GOT3 (cell line): ENCODE results near the gene ERC2.

Experiments
- DNase-seq: peaks from one replicate; lab custom pipeline; 2025; ENCODE audit warnings: mixed read lengths; lab: John Stamatoyannopoulos, UW

ERC2 gene

DNA sequence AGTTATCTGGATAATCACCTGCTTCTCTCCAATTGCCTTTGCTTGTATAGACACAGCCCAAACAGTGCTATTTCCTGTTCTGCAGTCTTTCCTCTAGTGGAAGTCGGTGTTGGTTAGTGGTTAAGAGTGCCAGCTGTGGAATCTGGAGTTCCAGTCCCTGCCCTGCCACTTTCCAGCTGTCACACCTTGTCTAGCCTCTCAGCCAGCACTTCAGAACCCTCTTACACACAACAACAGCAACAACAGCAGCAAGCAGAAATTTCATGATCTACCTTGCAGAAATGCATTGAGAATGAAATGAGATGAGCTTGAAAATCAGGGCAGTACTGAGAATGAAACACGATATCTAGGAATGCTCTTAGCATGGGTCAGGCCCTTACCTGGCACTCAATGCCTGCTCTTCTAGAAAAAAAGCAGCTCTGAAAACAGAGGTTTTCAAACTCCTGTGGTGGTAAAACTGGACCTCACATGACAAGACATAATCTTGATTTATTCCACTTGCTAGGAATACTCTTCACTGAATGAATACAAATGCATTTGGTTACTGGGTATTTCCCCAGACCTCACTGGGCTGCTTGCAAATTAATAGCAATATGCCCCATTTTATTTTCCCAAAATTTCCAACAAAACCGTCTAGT is 977.9 kb downstream of the ERC2 start:
- DNase-seq = no peak

GRCh38 chr3:55489798-55490132 is 978.5 kb downstream of the ERC2 start:
- no peak for DNase-seq

DNA sequence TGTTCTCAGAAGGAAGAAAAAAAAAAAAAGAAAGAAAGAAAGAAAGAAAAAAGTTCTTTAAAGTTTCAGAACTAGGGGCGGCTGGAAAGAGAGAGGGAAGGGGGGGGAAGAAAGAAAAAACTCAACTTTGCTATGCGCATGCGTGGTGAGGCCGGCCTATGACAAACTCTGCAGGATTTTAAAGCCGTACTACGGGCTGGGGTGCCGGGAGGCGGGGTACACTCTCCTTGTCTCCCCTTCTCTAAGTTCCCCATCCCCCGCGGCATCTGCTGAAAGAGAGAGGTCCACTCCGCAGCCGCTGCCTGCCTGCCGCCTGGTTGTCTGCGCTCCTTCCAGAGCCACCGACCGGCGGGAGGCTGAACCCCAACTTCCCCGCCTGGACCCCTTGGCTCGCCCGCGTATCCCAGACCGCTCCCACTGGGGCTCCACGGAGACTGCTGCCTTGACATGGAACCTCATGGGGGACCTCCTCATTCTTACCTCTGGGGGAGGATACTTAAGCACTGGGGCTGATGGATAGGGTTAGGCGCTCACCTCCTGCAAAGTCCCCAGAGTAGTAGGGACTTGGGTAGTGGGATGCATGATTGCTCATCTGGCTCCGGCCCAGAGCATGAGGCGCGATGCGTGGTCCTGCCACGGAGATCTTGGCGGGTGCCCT is 979.7 kb downstream of the ERC2 start:
- peak; percentile 12 for DNase-seq

- no peak for DNase-seq
Observed at GRCh38 chr3:55487381-55488241, 980.7 kb downstream of the ERC2 start.

DNA sequence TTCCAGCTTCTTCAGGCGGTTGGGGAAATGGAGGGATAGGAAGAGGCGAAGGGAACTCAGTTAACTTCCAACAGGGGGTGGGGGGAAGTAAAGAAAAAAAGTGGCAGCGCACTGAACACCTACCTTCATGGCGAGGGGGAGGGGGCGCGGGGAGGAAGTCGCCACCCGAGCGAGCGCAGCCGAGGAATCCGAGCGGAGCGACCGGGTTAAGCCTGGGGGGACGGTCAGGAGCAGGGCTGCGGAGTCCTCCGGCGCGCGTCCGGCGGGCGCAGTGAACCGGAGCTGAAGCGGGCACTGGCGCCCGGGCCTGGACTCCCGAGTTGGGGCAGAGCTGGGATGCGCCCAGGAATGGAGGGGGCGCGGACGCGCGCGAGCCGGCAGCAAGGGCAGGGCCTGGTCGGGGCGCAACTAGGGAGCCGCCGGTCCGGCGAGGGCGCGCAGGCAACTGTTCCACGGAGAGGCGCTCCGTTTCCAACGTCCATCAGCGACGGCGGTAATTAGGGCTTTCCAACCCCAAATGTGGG is 981.3 kb downstream of the ERC2 start, which contains the start of gene WNT5A:
Gene WNT5A, minus strand, starts transcription at position 450 of the 524 bp plus-strand sequence. Its CDS starts 321 bp downstream, at position 129.
- DNase-seq = no peak

DNA sequence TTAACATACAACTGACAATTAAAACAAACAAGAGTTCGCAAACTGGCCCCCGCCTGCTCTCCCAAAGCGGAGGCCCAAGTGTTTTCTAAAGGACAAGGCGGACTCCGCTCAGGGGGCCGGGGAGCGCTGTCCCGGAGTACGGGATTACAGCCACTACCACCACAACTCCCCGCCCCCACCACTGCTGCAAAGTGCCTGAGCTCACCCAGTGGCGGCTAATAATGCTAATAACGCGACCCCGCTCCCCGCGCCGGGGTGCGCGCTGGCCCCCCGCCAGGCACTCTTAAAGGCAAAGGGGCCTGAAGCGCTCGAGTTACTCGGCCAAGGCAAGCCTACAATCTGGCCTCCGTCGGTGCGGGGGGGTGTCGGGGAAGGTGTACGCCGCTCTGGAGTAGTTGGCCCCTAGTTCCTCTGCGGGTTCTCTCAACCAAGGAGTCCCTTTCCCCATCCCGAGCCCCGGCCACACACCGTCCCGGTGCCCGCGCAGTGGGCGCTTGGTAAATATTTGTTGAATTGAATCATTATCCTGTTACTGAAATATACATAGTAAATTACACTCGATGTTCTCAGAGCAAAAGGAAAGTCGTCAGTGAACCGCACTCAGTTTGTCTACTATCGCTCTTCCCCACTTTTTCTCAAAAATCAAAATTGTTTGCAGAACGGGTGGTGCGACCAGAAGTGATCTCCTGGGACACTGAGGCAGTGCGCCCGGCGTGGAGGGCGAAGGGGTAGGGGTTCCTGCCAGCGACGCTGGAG is 982.0 kb downstream of the ERC2 start:
- no peak for DNase-seq

DNA sequence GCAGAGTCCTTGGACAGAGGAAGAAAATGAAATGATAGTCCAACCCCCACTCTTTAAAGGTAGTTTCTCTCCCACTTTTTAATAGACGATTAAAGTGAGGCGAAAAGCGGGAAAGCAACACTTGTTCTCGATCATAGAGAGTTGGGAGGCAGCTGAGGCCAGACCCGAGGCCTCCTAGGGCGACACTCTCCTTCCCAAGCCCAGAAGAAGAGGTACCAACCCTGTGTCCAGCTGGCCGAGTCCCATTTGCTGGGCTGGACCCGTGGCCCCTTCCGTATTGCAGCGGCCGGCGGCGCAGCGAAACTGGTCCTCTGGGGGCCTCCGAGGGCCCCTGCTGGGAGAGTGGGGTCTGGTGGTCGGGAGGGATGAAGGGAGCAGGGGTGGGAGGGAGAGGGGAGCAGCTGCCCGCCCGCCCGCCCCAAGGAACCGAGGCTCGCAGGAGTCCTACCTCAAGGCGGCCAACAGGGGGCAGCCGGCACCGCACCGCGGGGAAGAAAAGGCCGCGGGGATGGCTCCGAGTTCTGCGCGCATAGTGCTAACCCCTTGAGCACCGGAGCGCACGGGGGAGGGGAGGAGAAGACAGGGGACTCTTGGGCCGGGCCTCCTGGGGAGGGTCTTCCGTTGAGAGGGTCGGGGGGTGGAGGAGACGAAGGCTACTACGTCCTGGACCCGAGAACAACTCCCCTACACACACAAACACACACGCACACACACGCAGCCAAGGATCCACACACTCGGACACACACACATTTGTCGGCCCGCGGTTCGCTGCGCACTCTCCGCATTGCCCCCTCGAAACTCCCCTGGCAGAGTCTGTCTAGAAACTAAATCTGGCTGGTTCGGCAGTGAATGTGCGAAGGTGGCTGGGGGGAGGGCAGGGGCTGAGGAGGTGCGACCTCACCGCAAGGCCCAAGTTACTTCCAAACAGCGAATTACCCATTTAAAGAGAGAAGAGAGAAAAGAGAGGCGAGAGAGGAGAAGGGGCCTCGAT is 983.2 kb downstream of the ERC2 start:
- peak; percentile 29 for DNase-seq

DNA sequence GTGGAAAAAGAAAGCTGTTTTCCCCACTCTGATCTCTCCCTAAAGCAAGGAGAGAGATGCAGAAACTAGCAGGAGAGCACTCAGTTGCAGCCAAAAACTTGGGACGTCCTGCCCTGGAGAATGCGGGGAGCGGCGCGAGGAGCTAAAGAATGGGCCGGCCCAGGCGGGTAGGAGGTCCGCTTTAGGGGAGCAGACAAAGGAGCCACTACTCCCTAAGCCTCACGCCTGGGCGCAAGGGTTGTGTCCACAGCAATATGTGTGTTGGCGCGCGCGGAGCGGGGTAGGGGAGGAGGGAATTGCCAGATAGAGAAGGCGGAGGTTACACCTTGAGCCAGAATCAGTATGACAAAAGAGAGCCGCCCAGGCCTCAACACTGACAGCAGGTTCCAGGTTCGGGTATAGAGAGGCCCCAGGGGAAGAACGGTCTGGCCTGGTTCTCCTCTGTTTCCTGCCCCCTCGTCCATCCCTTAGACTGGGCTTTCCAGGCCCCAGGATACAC is 984.0 kb downstream of the ERC2 start:
- DNase-seq = no peak

- DNase-seq = no peak
Observed at GRCh38 chr3:55483196-55484095, 984.8 kb downstream of the ERC2 start.

GRCh38 chr3:55482496-55483195 is 985.6 kb downstream of the ERC2 start:
- no peak for DNase-seq

GRCh38 chr3:55481744-55482495 is 986.3 kb downstream of the ERC2 start:
- DNase-seq = no peak

DNA sequence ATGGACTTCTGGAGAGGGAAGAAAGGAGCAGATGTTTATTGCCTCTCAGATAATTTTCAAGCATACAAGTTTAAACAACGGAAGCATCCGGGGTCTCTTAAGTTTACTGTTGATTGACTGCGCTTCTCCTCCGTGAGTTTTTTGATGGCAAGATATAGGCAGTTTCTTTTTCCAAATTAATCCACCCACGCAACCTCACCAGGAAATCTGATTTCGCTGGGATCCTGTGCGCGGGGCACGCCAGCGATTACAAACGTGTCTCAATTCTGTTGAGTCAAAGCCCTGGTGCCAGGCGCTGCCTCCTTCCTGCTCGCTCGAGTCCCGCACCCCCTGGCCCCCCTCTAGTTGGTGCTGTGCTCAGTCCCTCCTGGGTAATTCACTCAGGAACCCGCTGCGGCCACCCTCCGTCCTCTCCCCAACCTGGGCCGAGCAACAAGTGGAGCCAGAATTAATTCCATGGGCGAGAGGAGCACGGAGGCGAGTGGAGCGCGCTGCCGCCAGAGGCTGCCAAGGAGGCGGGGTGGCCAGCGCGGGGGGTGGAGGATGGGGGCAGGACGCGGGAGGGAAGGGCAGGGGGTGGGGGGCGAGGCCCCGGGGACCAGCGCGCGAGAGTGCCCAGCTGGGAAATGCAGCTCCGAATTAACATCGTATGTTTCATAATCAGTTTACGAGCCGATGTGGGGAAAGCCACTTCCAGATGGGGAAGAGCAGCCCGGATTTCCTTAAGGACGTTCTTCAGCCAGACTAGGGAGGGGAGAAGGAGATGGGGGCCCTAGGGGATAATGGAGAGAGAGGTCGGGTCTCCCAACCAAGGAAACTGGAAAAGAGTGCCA is 987.1 kb downstream of the ERC2 start:
- DNase-seq = peak; percentile 50

GRCh38 chr3:55477306-55478303 is 990.7 kb downstream of the ERC2 start:
- no peak for DNase-seq

GRCh38 chr3:55476515-55476914 is 991.8 kb downstream of the ERC2 start:
- no peak for DNase-seq

GRCh38 chr3:55474213-55474632 is 994.0 kb downstream of the ERC2 start:
- DNase-seq = no peak

DNA sequence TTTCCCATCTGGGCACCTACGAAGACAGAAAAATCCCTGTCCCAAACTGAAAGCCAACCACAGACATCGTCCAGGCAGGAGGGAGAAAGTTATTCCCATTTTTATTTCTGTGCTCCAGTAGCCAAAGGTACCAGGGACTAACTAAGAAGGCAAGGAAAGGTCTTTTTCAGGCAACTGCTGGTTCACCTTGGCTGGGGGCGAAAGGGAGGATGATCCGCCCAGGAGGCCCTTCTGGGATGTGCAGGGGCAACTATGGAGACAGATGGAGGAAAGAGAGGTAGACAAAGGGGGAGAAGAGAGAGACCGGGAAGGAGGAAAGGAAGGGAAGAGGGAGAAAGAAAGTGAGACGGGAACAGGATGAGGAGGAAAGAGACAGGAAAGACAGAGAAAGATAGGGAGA is 994.5 kb downstream of the ERC2 start:
- no peak for DNase-seq
